Measurements from ENCODE around the gene GPR179. TPM values are rescaled to one million over a fixed set of nuclear protein-coding genes. Genes with fewer than 3 reads are reported as not detected.

GPR179 gene
- total RNA-seq, 1 donor from 2014 or later, result not detected

- no peak overlapping the region for H3K4me3 Mint-ChIP-seq (ENCODE audit: unreplicated experiment)
- H3K27me3 Mint-ChIP-seq (ENCODE audit: low read depth), result peaks cover 15% of the 10 kb centered on the region
- no peaks in the 10 kb centered on the region for H3K36me3 Mint-ChIP-seq (ENCODE audit: low read depth)
- peaks cover under 1% of the 10 kb centered on the region for H3K4me1 Mint-ChIP-seq (ENCODE audit: low read depth)
- DNase-seq (ENCODE audit: low spot score), result no peak
- no peak overlapping the region for H3K27ac Mint-ChIP-seq (ENCODE audit: unreplicated experiment)
- no peak for TF ChIP-seq CTCF (IDR thresholded peaks at IDR 0.05)
- H3K9me3 Mint-ChIP-seq (ENCODE audit: low read depth), result no peaks in the 10 kb centered on the region
Observed at GRCh38 chr17:38329808-38330730, 13.7 kb downstream of the GPR179 start.

- no peaks in the 10 kb centered on the region for H3K36me3 Mint-ChIP-seq (ENCODE audit: low read depth)
- H3K27me3 Mint-ChIP-seq (ENCODE audit: low read depth), result peaks cover 13% of the 10 kb centered on the region
- no peaks in the 10 kb centered on the region for H3K9me3 Mint-ChIP-seq (ENCODE audit: low read depth)
- no peak for TF ChIP-seq CTCF (IDR thresholded peaks at IDR 0.05)
- peaks cover 4% of the 10 kb centered on the region for H3K4me1 Mint-ChIP-seq (ENCODE audit: low read depth)
- H3K4me3 Mint-ChIP-seq (ENCODE audit: unreplicated experiment), result no peak overlapping the region
- DNase-seq (ENCODE audit: low spot score), result no peak
- H3K27ac Mint-ChIP-seq (ENCODE audit: unreplicated experiment), result no peak overlapping the region
Observed at GRCh38 chr17:38329284-38329683, 14.5 kb downstream of the GPR179 start.

- peaks cover 9% of the 10 kb centered on the region for H3K27me3 Mint-ChIP-seq (ENCODE audit: low read depth)
- H3K36me3 Mint-ChIP-seq (ENCODE audit: low read depth), result peaks cover 3% of the 10 kb centered on the region
- H3K9me3 Mint-ChIP-seq (ENCODE audit: low read depth), result no peaks in the 10 kb centered on the region
- DNase-seq (ENCODE audit: low spot score), result no peak
- peaks cover 4% of the 10 kb centered on the region for H3K4me1 Mint-ChIP-seq (ENCODE audit: low read depth)
- H3K27ac Mint-ChIP-seq (ENCODE audit: unreplicated experiment), result no peak overlapping the region
- no peak overlapping the region for H3K4me3 Mint-ChIP-seq (ENCODE audit: unreplicated experiment)
- TF ChIP-seq CTCF (IDR thresholded peaks at IDR 0.05), result no peak
Observed at GRCh38 chr17:38328620-38329019, 15.1 kb downstream of the GPR179 start.

GRCh38 chr17:38327936-38328335 is 15.8 kb downstream of the GPR179 start:
- Mint-ChIP-seq H3K9me3 (ENCODE audit: low read depth) (no peaks in the 10 kb centered on the region), H3K27me3 (ENCODE audit: low read depth) (peaks cover 5% of the 10 kb centered on the region), H3K4me1 (ENCODE audit: low read depth) (peaks cover 4% of the 10 kb centered on the region), H3K36me3 (ENCODE audit: low read depth) (peaks cover 3% of the 10 kb centered on the region), H3K4me3 (ENCODE audit: unreplicated experiment) (no peak overlapping the region), H3K27ac (ENCODE audit: unreplicated experiment) (no peak overlapping the region)
- DNase-seq (ENCODE audit: low spot score), result no peak
- TF ChIP-seq CTCF (IDR thresholded peaks at IDR 0.05), result no peak

- no peak overlapping the region for H3K27ac Mint-ChIP-seq (ENCODE audit: unreplicated experiment)
- no peak for TF ChIP-seq CTCF (IDR thresholded peaks at IDR 0.05)
- H3K4me3 Mint-ChIP-seq (ENCODE audit: unreplicated experiment), result no peak overlapping the region
- H3K27me3 Mint-ChIP-seq (ENCODE audit: low read depth), result peaks cover 5% of the 10 kb centered on the region
- no peak for DNase-seq (ENCODE audit: low spot score)
- H3K4me1 Mint-ChIP-seq (ENCODE audit: low read depth), result peaks cover 4% of the 10 kb centered on the region
- peaks cover 6% of the 10 kb centered on the region for H3K36me3 Mint-ChIP-seq (ENCODE audit: low read depth)
- no peaks in the 10 kb centered on the region for H3K9me3 Mint-ChIP-seq (ENCODE audit: low read depth)
Observed at GRCh38 chr17:38326996-38327792, 16.6 kb downstream of the GPR179 start.

Measured in chondrocyte (in vitro differentiated cells).